EH (cell line): ENCODE data around the gene HPS1.

Source experiments
- DNase-seq: peaks from one replicate; pipeline ENCODE4 v3.0.0-alpha.2; 2015; ENCODE audit warnings: low read depth

The HPS1 gene

DNA sequence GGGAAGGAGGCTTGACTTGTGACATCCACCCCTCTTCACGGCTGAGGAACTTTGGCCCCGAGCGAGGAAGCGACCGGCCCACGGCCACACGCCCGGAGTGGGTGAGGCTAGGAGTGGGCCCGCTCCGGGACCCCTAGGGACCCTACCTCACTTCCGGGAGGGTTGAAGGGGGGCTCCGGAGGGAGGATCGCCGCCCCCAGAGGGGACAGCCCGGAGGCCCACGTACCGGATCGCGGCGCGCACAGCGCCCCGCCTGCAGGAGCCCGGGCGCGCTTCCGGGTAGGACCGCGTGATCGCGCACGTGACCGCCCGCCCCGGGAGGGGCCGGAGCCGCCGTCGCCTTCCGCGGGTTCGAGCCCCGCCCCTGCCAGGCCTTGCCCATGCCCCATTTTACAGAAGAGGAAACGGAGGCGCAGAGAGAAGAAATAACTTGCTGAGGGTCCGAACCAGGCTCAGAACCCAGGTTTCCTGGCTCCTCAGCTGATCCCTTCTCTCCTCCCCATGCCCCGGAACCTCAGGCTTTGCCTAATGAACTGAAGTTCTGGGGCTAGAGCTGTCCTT is at the start of gene HPS1:
Gene HPS1 (minus strand): TSS at position 275 of the 561 bp plus-strand sequence. CDS start 3,695 bp downstream, outside the sequence.
- DNase-seq = peak; percentile 74

GRCh38 chr10:98492763-98493162 is 46.0 kb upstream of the HPS1 start:
- DNase-seq = no peak

DNA sequence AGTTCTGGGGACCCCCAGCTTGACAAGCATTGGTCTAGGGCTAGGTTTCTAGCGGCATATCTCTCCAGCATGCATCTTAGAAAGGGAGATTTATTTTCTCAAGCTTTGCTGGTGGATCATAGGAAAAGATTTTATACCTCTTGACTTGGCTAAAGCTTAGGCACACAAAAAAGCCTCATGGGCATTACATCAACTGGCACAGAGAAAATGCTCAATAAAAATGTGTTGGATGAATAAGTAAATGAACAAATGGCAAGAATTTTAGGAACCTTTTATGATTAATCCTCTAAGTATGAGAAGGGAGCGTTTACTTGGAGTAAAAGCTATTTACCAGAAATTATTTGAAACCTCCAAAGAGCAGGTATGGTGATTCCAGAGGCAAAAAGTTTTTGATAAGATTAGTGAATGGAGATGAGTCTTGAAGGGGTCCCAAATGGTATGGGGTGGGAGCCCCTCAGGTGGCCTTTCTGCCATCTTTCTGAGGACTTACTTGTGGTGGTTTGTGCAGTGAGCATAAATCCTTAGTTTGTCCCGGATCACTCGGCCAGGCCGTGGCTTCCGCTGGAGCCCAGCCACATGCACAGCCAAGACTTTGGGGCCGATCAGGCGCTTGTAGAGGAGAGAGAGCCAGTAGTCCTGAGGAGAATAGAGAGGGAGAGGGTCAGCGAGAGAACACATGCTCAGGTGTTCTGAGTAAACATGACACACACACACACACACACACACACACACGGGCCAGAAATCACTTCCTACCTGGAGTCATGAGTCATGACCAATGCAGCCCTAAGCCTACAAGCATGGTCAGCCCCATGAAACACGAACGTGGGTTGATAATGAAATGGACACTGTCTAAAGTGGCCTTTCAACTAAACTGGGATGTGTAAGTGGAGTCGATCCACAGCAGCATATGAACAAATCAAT is 43.1 kb upstream of the HPS1 start:
- DNase-seq = peak; percentile 37

DNA sequence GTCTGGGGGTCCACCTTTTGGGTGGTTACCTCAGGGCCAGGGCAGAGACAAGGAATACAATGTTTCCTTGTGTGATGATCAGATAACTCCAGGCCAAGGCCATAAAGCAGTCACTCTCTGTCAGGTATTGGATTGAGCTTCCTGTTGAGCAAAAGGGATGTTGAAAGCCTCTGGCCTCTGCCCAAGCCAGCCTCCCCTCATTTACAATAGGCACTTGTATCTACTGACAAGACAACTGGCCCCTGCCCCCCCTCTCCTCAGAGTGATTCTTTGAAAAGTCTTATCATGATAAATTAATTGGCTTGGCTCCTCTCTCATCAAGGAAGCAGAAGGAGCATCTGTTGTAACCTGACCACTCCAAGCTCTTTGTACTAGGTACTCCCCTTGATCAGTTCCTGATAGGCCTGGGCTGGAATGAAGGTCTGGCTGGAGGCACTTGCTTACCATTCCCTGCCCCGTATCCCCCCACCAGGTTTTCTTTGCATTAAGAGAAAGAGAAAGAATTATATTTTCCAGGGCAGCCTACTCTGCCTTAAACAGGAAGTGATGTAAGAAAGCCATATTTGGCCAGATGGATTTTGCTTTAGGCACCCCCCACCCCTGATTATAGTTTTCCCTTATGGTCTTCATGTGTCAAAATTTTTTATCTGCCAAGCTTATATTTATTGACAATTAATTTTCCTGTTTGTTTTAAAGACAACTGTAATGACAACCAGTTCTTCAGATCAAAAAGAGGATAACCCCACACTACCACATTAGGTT is 42.1 kb upstream of the HPS1 start:
- DNase-seq = peak; percentile 20

DNA sequence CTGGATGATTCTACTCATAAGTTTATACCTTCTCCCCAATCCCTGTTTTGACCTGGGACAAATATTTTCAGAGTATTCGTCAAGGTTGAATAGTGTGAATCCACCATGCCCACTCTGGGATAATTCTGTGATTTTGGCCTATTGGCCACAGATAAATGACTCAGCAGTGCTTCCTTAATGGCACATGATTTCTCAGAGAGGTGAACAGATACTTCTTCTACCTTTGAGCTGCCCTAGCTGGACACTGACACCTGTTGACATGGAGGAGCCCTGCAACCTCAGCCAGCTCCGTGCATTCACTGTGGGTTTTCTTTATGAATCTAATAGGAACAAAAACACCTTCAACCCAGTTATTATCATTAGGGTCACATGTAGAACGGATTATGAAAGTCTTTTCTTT is 40.9 kb upstream of the HPS1 start:
- no peak for DNase-seq

DNA sequence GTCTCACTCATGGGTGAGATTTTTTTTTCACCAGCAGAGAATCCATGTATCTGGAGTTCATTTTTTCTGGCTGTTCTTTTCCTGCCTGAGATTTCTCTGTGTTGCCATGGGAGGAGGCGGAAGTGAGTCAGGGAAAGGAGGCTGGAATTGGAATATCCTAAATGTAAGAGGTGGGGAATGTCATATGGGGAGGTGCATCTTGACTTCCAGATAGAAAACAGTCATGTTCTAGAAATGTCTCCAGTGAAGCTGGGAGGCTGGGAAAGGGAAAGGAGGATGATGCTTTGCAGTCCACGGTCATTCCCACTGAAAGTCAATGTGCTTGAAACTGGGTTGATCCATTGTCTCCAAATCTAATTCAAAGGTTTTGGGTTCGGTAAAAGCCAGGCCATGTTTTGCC is 39.7 kb upstream of the HPS1 start:
- peak; percentile 96 for DNase-seq

DNA sequence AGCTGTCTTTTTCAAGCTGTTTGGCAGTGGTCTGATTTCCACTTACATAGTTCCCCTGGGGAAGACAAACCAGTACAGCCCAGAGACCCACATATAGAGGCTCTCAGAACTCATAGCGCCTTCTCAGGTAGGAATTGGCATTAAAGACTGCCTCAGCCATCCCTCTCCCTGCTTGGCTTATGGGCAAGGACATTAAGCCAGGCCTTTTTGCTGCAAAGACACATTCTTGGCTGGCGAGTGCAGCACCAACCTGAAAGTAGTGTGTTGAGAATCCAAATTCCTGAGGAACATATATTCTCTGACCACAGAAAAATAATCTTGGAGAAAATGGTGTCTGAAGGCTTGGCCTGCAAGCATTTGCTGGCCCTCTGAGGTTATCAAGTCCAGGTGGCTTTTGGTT is 39.2 kb upstream of the HPS1 start:
- peak; percentile 66 for DNase-seq

DNA sequence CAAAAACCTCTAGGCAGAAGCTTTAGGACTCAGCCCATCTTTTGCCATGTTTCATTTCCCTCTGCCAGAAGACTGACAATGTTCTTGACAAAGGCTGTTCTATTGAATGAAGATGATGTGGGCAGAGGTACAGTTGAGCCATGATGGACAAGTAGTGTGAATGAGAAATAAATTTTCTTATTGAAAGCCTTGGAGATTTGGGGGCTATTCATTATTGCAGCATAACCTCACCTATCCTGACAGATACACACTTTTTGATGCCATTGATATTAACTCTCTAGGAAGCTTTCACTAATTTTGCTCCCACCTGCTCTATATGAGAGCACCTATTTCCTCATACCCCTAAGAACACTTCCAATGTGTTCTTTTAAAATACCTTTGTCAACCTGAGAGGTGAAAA is 36.9 kb upstream of the HPS1 start:
- no peak for DNase-seq

DNA sequence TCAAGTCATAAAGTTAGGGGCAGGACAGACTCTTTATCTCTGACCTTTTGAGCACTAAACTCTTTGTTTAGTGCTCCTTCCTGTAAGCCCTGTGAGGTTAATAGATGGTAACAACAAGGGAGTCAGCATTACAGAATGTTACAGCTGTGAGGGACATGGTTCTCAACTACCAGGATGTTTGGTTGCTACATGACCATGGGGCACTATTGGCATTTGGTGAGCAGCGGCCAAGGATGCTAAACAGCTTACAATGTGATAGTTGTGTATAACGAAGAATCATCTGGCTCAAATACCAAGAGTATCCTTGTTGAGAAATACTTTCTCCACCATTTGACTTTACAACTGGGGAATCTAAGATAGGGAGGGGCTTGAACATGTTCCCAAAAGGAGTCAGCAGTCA is 35.4 kb upstream of the HPS1 start:
- DNase-seq = no peak

GRCh38 chr10:98481404-98481945 is 34.7 kb upstream of the HPS1 start:
- DNase-seq = peak; percentile 15

GRCh38 chr10:98478430-98479222 is 31.9 kb upstream of the HPS1 start:
- peak; percentile 84 for DNase-seq

DNA sequence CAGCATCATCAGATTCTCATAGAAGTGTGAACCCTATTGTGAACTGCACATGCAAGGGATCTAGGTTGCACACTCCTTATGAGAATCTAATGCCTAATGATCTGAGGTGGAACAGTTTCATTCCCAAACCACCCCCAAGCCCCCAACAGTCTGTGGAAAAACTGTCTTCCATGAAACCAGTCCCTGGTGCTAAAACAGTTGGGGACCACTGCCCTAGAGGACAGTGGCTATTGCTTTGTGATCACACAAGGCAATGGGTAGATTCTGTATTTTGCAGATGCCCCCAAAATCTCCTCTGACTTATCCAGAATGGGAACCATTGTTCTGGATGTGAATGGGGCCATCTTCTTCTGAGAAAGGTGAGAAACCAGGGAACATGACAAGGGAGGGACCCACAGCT is 31.1 kb upstream of the HPS1 start:
- no peak for DNase-seq

DNA sequence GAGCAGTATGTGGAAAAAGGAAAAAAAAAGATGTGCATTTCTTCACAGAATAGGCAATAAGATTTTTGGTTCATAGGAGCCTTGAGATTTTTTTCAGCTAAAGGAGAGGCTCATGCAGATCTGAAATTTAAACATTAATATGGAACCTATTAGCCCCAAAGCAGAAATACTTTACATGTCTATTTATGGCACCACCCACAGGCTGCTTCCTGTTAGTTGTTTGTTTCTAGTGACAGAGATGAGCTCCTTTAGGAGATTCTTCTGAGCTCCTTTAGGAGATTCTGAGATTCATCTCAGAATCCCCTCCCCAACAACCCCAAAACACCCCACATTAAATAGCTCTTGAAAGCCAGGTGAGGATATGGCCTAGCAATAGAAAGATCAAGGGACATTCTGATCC is 27.9 kb upstream of the HPS1 start:
- DNase-seq = peak; percentile 32

- DNase-seq = no peak
Measured at GRCh38 chr10:98472196-98472595, 25.5 kb upstream of the HPS1 start.

- peak; percentile 45 for DNase-seq
Measured at GRCh38 chr10:98470850-98471249, 24.1 kb upstream of the HPS1 start.

DNA sequence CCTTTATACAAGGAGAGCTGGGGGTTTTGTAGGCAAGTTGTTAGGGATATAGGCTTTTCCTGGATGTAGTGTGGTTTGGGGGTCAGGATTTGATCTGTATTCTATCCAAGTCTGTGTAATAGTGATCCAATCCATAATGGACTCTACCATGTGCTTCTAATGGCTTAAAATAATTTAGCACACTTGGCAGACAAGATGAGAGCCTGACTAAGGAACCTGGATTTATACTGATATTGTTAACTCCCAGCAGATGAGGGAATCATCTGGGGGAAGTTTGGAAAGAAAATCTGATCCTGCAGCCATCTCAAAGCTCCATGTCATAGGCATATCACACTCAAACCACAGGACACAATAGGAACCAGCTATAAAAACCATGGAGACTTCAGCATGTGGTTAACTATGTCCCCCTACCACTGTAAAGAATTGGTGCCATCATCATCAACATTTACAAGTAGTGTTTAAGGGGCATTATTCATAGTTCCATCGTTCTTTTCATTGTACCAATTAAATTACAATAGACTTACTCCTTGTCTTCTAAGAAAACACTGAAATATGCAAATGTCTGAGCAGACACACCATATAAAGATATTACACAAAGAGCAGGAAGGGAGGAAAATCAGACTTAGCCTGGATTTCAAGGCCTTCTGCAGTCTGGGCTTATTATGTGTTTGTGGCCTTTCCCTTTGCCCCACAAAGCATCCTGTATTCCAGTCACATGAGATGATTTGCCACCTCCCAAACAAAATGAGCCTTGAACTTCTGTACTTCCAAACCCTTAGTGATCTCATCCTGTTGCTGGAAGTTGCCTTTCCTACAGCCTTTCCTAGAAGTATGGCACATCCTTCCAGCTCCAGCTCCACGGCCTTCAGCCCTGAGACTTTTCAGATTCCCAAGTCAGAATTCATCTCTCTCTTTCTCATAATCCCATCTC is 22.5 kb upstream of the HPS1 start:
- DNase-seq = peak; percentile 24

DNA sequence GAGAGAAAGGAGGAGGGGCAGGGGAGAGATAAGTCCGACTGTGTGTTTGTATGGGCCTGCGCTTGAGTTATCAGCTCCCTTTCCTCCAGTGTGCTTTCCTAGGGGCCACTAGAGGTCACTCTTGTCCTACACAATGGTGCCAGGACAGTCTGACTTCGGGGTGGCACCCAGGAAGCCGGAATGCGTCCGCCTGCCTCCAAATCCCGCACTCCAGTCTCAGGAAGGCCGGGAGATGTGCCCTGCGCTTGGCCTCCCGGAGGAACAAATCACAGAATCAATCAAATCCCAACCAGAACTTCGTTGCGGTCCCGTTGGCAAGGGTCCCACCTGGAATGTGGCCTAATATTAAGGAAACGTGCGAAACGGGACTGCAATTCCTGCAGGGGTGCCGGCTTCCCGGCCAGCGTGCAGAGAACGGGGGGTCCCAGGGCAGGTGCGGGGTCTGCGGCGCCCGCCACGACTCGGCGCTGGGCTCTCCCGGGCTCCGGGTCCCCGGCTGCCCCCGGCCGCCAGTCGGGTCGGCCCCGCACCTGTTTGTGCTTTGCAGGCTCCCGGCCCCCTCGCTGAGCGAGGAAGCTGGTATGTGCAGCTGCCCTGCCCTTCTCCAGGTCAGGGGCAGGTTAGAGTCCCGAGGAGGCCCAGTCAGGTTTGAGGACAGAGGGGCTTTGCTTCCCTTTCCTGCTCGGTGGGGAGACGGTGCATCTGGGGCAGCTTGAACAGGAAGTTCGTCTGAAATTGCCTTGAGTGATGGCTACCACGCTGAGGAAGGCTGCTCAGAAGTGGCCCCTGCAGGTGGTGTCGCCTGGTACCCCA is 21.0 kb upstream of the HPS1 start:
- DNase-seq = peak; percentile 89

GRCh38 chr10:98466861-98467505 is 20.2 kb upstream of the HPS1 start:
- no peak for DNase-seq

DNA sequence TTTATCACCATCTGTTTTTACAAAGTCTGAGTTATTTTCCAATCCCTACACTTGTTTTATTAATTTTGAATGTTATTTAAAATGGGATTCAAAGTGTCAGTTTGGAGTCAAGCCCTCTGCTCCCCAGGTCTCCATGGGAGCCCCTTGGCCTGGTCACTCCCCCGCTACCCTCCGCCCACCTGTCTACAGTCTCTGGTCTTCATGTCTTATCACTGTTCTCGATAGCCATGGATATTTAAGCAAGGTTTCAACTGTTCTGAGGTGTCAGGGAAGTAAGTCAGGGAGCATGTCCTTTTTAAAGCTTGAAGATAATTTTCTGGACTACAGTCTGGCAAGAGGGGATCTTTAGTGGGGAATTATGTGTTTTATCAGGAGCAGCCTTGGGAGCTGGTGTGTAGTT is 19.1 kb upstream of the HPS1 start:
- DNase-seq = no peak
